ENCODE data around the gene ASPHD1.

- TF ChIP-seq, protein P1, sequence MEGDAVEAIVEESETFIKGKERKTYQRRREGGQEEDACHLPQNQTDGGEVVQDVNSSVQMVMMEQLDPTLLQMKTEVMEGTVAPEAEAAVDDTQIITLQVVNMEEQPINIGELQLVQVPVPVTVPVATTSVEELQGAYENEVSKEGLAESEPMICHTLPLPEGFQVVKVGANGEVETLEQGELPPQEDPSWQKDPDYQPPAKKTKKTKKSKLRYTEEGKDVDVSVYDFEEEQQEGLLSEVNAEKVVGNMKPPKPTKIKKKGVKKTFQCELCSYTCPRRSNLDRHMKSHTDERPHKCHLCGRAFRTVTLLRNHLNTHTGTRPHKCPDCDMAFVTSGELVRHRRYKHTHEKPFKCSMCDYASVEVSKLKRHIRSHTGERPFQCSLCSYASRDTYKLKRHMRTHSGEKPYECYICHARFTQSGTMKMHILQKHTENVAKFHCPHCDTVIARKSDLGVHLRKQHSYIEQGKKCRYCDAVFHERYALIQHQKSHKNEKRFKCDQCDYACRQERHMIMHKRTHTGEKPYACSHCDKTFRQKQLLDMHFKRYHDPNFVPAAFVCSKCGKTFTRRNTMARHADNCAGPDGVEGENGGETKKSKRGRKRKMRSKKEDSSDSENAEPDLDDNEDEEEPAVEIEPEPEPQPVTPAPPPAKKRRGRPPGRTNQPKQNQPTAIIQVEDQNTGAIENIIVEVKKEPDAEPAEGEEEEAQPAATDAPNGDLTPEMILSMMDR (IDR thresholded peaks at IDR 0.05; ENCODE audit: poor library complexity) = no peak
- no peak for TF ChIP-seq EZH2 (IDR thresholded peaks at IDR 0.05; ENCODE audit: borderline replicate concordance)
Measured at GRCh38 chr16:29916979-29917378, 16.7 kb downstream of the ASPHD1 start.

Measured in hepatocyte (in vitro differentiated cells).